Activated T-cell treated with anti-CD3 and anti-CD28 coated beads, Interleukin-2, amount 50 U/mL, for 72 hours (primary cell): Measurements from ENCODE around the gene ZNF76. TPM values are rescaled to one million over a fixed set of nuclear protein-coding genes. Genes with fewer than 3 reads are reported as not detected.

Source experiments
- ATAC-seq, 2 donors: fragments of 150-1000 bp; cut with Tn5 transposase; replicated peaks in 1 of 2; 2 replicates each; pipeline ENCODE4 v1.10.0; 2021; ENCODE audit warnings: moderate library complexity in 2 of 2, mild to moderate bottlenecking in 1 of 2
- DNase-seq, 2 donors: peaks; one replicate each; pipeline ENCODE4 v3.0.0; 2021 to 2022; ENCODE audit warnings: mixed read lengths in 1 of 2
- H3K27ac Mint-ChIP-seq: one replicate; pipeline ENCODE4 v1.8.0; 2022; ENCODE audit warnings: mild to moderate bottlenecking, moderate library complexity, mixed read lengths
- H3K27me3 Mint-ChIP-seq: one replicate; pipeline ENCODE4 v1.8.0; 2022; ENCODE audit warnings: low read depth, mixed read lengths
- H3K36me3 Mint-ChIP-seq, 2 donors: one replicate each; pipeline ENCODE4 v1.8.0; 2022; ENCODE audit warnings: mixed read lengths in 2 of 2, mild to moderate bottlenecking in 1 of 2; ENCODE audit not compliant: insufficient read depth in 2 of 2
- H3K4me1 Mint-ChIP-seq: one replicate; pipeline ENCODE4 v1.8.0; 2022; ENCODE audit warnings: low read depth, mixed read lengths
- H3K4me3 Mint-ChIP-seq, 2 donors: one replicate each; pipeline ENCODE4 v1.8.0; 2022; ENCODE audit warnings: mild to moderate bottlenecking in 2 of 2, mixed read lengths in 2 of 2, moderate library complexity in 2 of 2
- H3K9me3 Mint-ChIP-seq, 2 donors: one replicate each; pipeline ENCODE4 v1.8.0; 2022; ENCODE audit warnings: mixed read lengths in 2 of 2
- total RNA-seq, 2 donors: library from RNA; stranded (reverse); gene quantifications; one replicate each; pipeline ENCODE4 v1.2.3, GENCODE V29; 2022

Gene ZNF76
- total RNA-seq, 2 donors from 2014 or later: 52.1 to 55.9 TPM

- Mint-ChIP-seq H3K4me1 (peaks cover 61% of the 10 kb centered on the region), H3K4me3 (peak overlapping the region in 1 of 2 donors; percentile 70), H3K36me3 (peaks cover 0 to 2% of the 10 kb centered on the region in 2 donors)
Observed at GRCh38 chr6:35264550-35265274, 5.2 kb downstream of the ZNF76 start.

GRCh38 chr6:35265523-35265922 is 6.0 kb downstream of the ZNF76 start:
- no peak overlapping the region for H3K27ac Mint-ChIP-seq
- no peak for DNase-seq
- peaks cover 0 to 5% of the 10 kb centered on the region in 2 donors for H3K36me3 Mint-ChIP-seq
- no peaks in the 10 kb centered on the region for H3K27me3 Mint-ChIP-seq
- H3K9me3 Mint-ChIP-seq: no peaks in the 10 kb centered on the region
- H3K4me1 Mint-ChIP-seq: peaks cover 55% of the 10 kb centered on the region
- ATAC-seq: no peak
- no peak overlapping the region for H3K4me3 Mint-ChIP-seq

More at GRCh38 chr6:35264550-35265274, 5.2 kb downstream of the ZNF76 start:
- H3K27me3 Mint-ChIP-seq: no peaks in the 10 kb centered on the region
- H3K27ac Mint-ChIP-seq: peak overlapping the region; percentile 83
- DNase-seq: no peak
- H3K9me3 Mint-ChIP-seq: no peaks in the 10 kb centered on the region
- ATAC-seq: no peak

GRCh38 chr6:35267446-35267845 is 7.9 kb downstream of the ZNF76 start:
- Mint-ChIP-seq H3K9me3 (no peaks in the 10 kb centered on the region), H3K4me3 (no peak overlapping the region), H3K36me3 (peaks cover 0 to 6% of the 10 kb centered on the region in 2 donors), H3K4me1 (peaks cover 38% of the 10 kb centered on the region), H3K27ac (peak overlapping the region; percentile 44), H3K27me3 (no peaks in the 10 kb centered on the region)
- DNase-seq (no peak), ATAC-seq (no peak)

- peaks cover 33% of the 10 kb centered on the region for H3K4me1 Mint-ChIP-seq
- DNase-seq: no peak
- no peak overlapping the region for H3K27ac Mint-ChIP-seq
- ATAC-seq: no peak
- H3K36me3 Mint-ChIP-seq: peaks cover 0 to 6% of the 10 kb centered on the region in 2 donors
- H3K27me3 Mint-ChIP-seq: no peaks in the 10 kb centered on the region
- no peak overlapping the region for H3K4me3 Mint-ChIP-seq
- no peaks in the 10 kb centered on the region for H3K9me3 Mint-ChIP-seq
Observed at GRCh38 chr6:35267897-35268296, 8.4 kb downstream of the ZNF76 start.

GRCh38 chr6:35272005-35272404 is 12.5 kb downstream of the ZNF76 start:
- H3K27ac Mint-ChIP-seq: no peak overlapping the region
- H3K4me1 Mint-ChIP-seq: peaks cover 18% of the 10 kb centered on the region
- no peak overlapping the region for H3K4me3 Mint-ChIP-seq
- H3K36me3 Mint-ChIP-seq: peaks cover 0 to 6% of the 10 kb centered on the region in 2 donors
- ATAC-seq (no peak), DNase-seq (no peak)
- no peaks in the 10 kb centered on the region for H3K9me3 Mint-ChIP-seq
- no peaks in the 10 kb centered on the region for H3K27me3 Mint-ChIP-seq

- H3K4me3 Mint-ChIP-seq: no peak overlapping the region
- ATAC-seq (no peak), DNase-seq (no peak)
- peaks cover 8% of the 10 kb centered on the region for H3K4me1 Mint-ChIP-seq
- H3K27ac Mint-ChIP-seq: peak overlapping the region; percentile 15
- H3K36me3 Mint-ChIP-seq: peaks cover 0 to 4% of the 10 kb centered on the region in 2 donors
- no peaks in the 10 kb centered on the region for H3K27me3 Mint-ChIP-seq
- H3K9me3 Mint-ChIP-seq: no peaks in the 10 kb centered on the region
Observed at GRCh38 chr6:35273822-35274559, 14.5 kb downstream of the ZNF76 start.

- Mint-ChIP-seq H3K4me3 (no peak overlapping the region), H3K36me3 (no peaks in the 10 kb centered on the region), H3K4me1 (peaks cover 8% of the 10 kb centered on the region), H3K27ac (no peak overlapping the region), H3K9me3 (no peaks in the 10 kb centered on the region), H3K27me3 (no peaks in the 10 kb centered on the region)
- DNase-seq (no peak), ATAC-seq (no peak)
Observed at GRCh38 chr6:35275744-35276260, 16.3 kb downstream of the ZNF76 start.

- H3K27me3 Mint-ChIP-seq: no peaks in the 10 kb centered on the region
- H3K27ac Mint-ChIP-seq: no peak overlapping the region
- H3K4me3 Mint-ChIP-seq: no peak overlapping the region
- no peak for ATAC-seq
- H3K36me3 Mint-ChIP-seq: peaks cover 2 to 5% of the 10 kb centered on the region in 2 donors
- no peak for DNase-seq
- H3K4me1 Mint-ChIP-seq: peaks cover 8% of the 10 kb centered on the region
- H3K9me3 Mint-ChIP-seq: no peaks in the 10 kb centered on the region
Observed at GRCh38 chr6:35278708-35279107, 19.2 kb downstream of the ZNF76 start.

- Mint-ChIP-seq H3K4me1 (no peaks in the 10 kb centered on the region), H3K27me3 (no peaks in the 10 kb centered on the region), H3K36me3 (peaks cover 5% of the 10 kb centered on the region in 2 donors), H3K4me3 (no peak overlapping the region), H3K9me3 (no peaks in the 10 kb centered on the region), H3K27ac (no peak overlapping the region)
- ATAC-seq (no peak), DNase-seq (no peak)
Observed at GRCh38 chr6:35280903-35281302, 21.4 kb downstream of the ZNF76 start.

GRCh38 chr6:35282472-35282871 is 22.9 kb downstream of the ZNF76 start:
- no peak overlapping the region for H3K27ac Mint-ChIP-seq
- peaks cover 5 to 8% of the 10 kb centered on the region in 2 donors for H3K36me3 Mint-ChIP-seq
- no peaks in the 10 kb centered on the region for H3K9me3 Mint-ChIP-seq
- DNase-seq (no peak), ATAC-seq (no peak)
- H3K27me3 Mint-ChIP-seq: no peaks in the 10 kb centered on the region
- H3K4me3 Mint-ChIP-seq: no peak overlapping the region
- no peaks in the 10 kb centered on the region for H3K4me1 Mint-ChIP-seq

GRCh38 chr6:35283361-35283760 is 23.8 kb downstream of the ZNF76 start:
- ATAC-seq (no peak), DNase-seq (no peak)
- H3K9me3 Mint-ChIP-seq: no peaks in the 10 kb centered on the region
- H3K4me1 Mint-ChIP-seq: no peaks in the 10 kb centered on the region
- no peak overlapping the region for H3K27ac Mint-ChIP-seq
- no peaks in the 10 kb centered on the region for H3K27me3 Mint-ChIP-seq
- no peak overlapping the region for H3K4me3 Mint-ChIP-seq
- H3K36me3 Mint-ChIP-seq: peaks cover 5 to 8% of the 10 kb centered on the region in 2 donors

- peaks cover 7 to 8% of the 10 kb centered on the region in 2 donors for H3K36me3 Mint-ChIP-seq
- no peak for ATAC-seq
Observed at GRCh38 chr6:35287671-35288396, 28.3 kb downstream of the ZNF76 start.

GRCh38 chr6:35288834-35289233 is 29.3 kb downstream of the ZNF76 start:
- no peak overlapping the region for H3K27ac Mint-ChIP-seq
- DNase-seq: no peak
- H3K4me1 Mint-ChIP-seq: no peaks in the 10 kb centered on the region
- no peak for ATAC-seq
- H3K9me3 Mint-ChIP-seq: no peaks in the 10 kb centered on the region
- peaks cover 6 to 7% of the 10 kb centered on the region in 2 donors for H3K36me3 Mint-ChIP-seq
- no peak overlapping the region for H3K4me3 Mint-ChIP-seq
- H3K27me3 Mint-ChIP-seq: no peaks in the 10 kb centered on the region

More at GRCh38 chr6:35287671-35288396, 28.3 kb downstream of the ZNF76 start:
- no peaks in the 10 kb centered on the region for H3K4me1 Mint-ChIP-seq
- no peak for DNase-seq
- H3K27me3 Mint-ChIP-seq: no peaks in the 10 kb centered on the region
- H3K9me3 Mint-ChIP-seq: no peaks in the 10 kb centered on the region
- H3K27ac Mint-ChIP-seq: no peak overlapping the region
- H3K4me3 Mint-ChIP-seq: no peak overlapping the region
